Esophagus muscularis mucosa (tissue), 4 donors: ENCODE results near the gene ZNFX1.

Source experiments
- CTCF ChIP-seq, 3 experiments: fragments of 200-600 bp in 2 of 3; fragments of 450-650 bp in 1 of 3; sonication (generic) in 2 of 3; IDR thresholded peaks; one replicate each; pipeline ENCODE4 v1.5.1; 2017 to 2019; ENCODE audit warnings: antibody characterized with exemption in 3 of 3, mild to moderate bottlenecking in 2 of 3, moderate library complexity in 1 of 3
- EP300 ChIP-seq: sonication (generic); formaldehyde crosslinking; IDR thresholded peaks from one replicate; pipeline ENCODE4 v1.6.1; 2017; ENCODE audit warnings: antibody characterized with exemption
- POLR2A ChIP-seq: fragments of 450-650 bp; IDR thresholded peaks from one replicate; pipeline ENCODE4 v1.6.1; 2017; ENCODE audit warnings: antibody characterized with exemption, moderate library complexity, mild to moderate bottlenecking, low read depth
- POLR2AphosphoS5 ChIP-seq, 2 donors: sonication (generic); formaldehyde crosslinking; IDR thresholded peaks; one replicate each; pipeline ENCODE4 v1.6.1; 2017; ENCODE audit warnings: antibody characterized with exemption in 2 of 2

GRCh38 chr20:49203746-49204145 lies 74.1 kb downstream of the ZNFX1 start:
- TF ChIP-seq CTCF (IDR thresholded peaks at IDR 0.05) (no peak), EP300 (no peak), POLR2A (no peak), POLR2AphosphoS5 (IDR thresholded peaks at IDR 0.05) (no peak)
